ENCODE data around the gene TMTC1. TPM values are rescaled to one million over a fixed set of nuclear protein-coding genes. Genes with fewer than 3 reads are reported as not detected.

Gene TMTC1
- total and polyA plus RNA-seq, 2 donors: 5.4 to 9.3 TPM

GRCh38 chr12:29681370-29681769, 102.4 kb downstream of the TMTC1 start:
- Histone ChIP-seq H3K36me3 (ENCODE audit: control insufficient read depth in 2 of 2, insufficient read depth in 2 of 2, low read length in 1 of 2) (no peaks in the 10 kb centered on the region), H3K27ac (ENCODE audit: low read depth in 1 of 2, low read length in 1 of 2) (no peak overlapping the region), H3K27me3 (ENCODE audit: control insufficient read depth in 2 of 2, insufficient read depth in 1 of 2, low read length in 1 of 2) (no peaks in the 10 kb centered on the region), H3K4me3 (ENCODE audit: low read length in 2 of 2) (no peak overlapping the region), H3K9me3 (ENCODE audit: control insufficient read depth in 2 of 2, insufficient read depth in 1 of 2, low read length in 1 of 2) (no peaks in the 10 kb centered on the region), H3K4me1 (ENCODE audit: control insufficient read depth in 2 of 2, insufficient read depth in 2 of 2, low read length in 2 of 2) (no peaks in the 10 kb centered on the region)
- no peak for DNase-seq (ENCODE audit: low read depth in 6 of 9, low spot score in 9 of 9)
- 92% methylated on average over 1 of the region's 1 CpG for WGBS

DNA sequence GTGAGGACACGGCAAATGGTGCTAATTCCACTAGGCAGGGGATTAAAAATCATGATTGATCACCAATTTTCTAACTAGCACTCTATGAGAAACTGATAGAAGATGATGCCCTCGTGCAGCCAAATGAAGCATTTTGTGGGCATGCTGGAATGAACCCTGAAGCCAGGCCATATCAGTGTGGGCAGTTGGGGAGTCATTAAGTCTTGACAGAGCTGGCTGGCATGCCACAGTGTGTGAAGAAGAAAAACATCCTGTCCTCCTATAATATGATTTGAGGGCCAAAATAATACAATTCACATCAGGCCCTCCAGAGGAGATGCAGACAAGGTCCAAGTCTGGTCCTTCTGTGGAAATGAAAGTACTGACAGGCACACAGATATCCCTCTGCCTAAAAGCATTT, 107.1 kb downstream of the TMTC1 start:
- H3K9me3 ChIP-seq (ENCODE audit: control insufficient read depth in 2 of 2, insufficient read depth in 1 of 2, low read length in 1 of 2): no peaks in the 10 kb centered on the region
- no peak overlapping the region for H3K4me3 ChIP-seq (ENCODE audit: low read length in 2 of 2)
- no peak overlapping the region for H3K27ac ChIP-seq (ENCODE audit: low read depth in 1 of 2, low read length in 1 of 2)
- no peaks in the 10 kb centered on the region for H3K27me3 ChIP-seq (ENCODE audit: control insufficient read depth in 2 of 2, insufficient read depth in 1 of 2, low read length in 1 of 2)
- no peak for DNase-seq (ENCODE audit: low read depth in 6 of 9, low spot score in 9 of 9)
- no peaks in the 10 kb centered on the region for H3K36me3 ChIP-seq (ENCODE audit: control insufficient read depth in 2 of 2, insufficient read depth in 2 of 2, low read length in 1 of 2)
- H3K4me1 ChIP-seq (ENCODE audit: control insufficient read depth in 2 of 2, insufficient read depth in 2 of 2, low read length in 2 of 2): no peaks in the 10 kb centered on the region
- WGBS: 89% methylated on average over 2 of the region's 2 CpGs

GRCh38 chr12:29674463-29674862, 109.3 kb downstream of the TMTC1 start:
- H3K4me3 ChIP-seq (ENCODE audit: low read length in 2 of 2): no peak overlapping the region
- WGBS: 71% methylated on average over 5 of the region's 5 CpGs
- no peak overlapping the region for H3K27ac ChIP-seq (ENCODE audit: low read depth in 1 of 2, low read length in 1 of 2)
- DNase-seq (ENCODE audit: low read depth in 6 of 9, low spot score in 9 of 9): no peak
- H3K27me3 ChIP-seq (ENCODE audit: control insufficient read depth in 2 of 2, insufficient read depth in 1 of 2, low read length in 1 of 2): no peaks in the 10 kb centered on the region
- H3K36me3 ChIP-seq (ENCODE audit: control insufficient read depth in 2 of 2, insufficient read depth in 2 of 2, low read length in 1 of 2): no peaks in the 10 kb centered on the region
- no peaks in the 10 kb centered on the region for H3K9me3 ChIP-seq (ENCODE audit: control insufficient read depth in 2 of 2, insufficient read depth in 1 of 2, low read length in 1 of 2)
- no peaks in the 10 kb centered on the region for H3K4me1 ChIP-seq (ENCODE audit: control insufficient read depth in 2 of 2, insufficient read depth in 2 of 2, low read length in 2 of 2)

DNA sequence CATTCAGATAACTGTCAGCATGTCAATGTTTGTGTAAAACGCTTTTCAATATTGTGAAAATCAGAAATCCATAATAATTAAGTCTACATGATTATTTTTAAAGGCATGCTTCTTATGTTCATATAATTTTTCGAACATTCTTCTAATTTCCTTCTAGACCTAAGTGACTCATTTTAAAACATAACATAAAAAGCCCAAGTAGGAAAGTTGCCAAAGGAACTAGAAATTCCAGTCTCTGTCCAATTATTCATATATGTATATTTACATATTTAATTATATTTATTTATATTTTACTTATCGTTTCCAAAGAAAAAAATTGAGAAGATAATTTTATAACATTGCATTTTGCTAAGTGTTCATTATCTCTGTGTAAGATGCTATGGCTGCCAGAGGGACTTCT, 110.4 kb downstream of the TMTC1 start:
- H3K36me3 ChIP-seq (ENCODE audit: control insufficient read depth in 2 of 2, insufficient read depth in 2 of 2, low read length in 1 of 2): no peaks in the 10 kb centered on the region
- no peak for DNase-seq (ENCODE audit: low read depth in 6 of 9, low spot score in 9 of 9)
- H3K27me3 ChIP-seq (ENCODE audit: control insufficient read depth in 2 of 2, insufficient read depth in 1 of 2, low read length in 1 of 2): no peaks in the 10 kb centered on the region
- no peaks in the 10 kb centered on the region for H3K4me1 ChIP-seq (ENCODE audit: control insufficient read depth in 2 of 2, insufficient read depth in 2 of 2, low read length in 2 of 2)
- H3K9me3 ChIP-seq (ENCODE audit: control insufficient read depth in 2 of 2, insufficient read depth in 1 of 2, low read length in 1 of 2): no peaks in the 10 kb centered on the region
- H3K27ac ChIP-seq (ENCODE audit: low read depth in 1 of 2, low read length in 1 of 2): no peak overlapping the region
- 62% methylated on average over 3 of the region's 3 CpGs for WGBS
- H3K4me3 ChIP-seq (ENCODE audit: low read length in 2 of 2): no peak overlapping the region

- no peaks in the 10 kb centered on the region for H3K4me1 ChIP-seq (ENCODE audit: control insufficient read depth in 2 of 2, insufficient read depth in 2 of 2, low read length in 2 of 2)
- no peak overlapping the region for H3K27ac ChIP-seq (ENCODE audit: low read depth in 1 of 2, low read length in 1 of 2)
- H3K27me3 ChIP-seq (ENCODE audit: control insufficient read depth in 2 of 2, insufficient read depth in 1 of 2, low read length in 1 of 2): no peaks in the 10 kb centered on the region
- no peaks in the 10 kb centered on the region for H3K9me3 ChIP-seq (ENCODE audit: control insufficient read depth in 2 of 2, insufficient read depth in 1 of 2, low read length in 1 of 2)
- no peak for DNase-seq (ENCODE audit: low read depth in 6 of 9, low spot score in 9 of 9)
- no peaks in the 10 kb centered on the region for H3K36me3 ChIP-seq (ENCODE audit: control insufficient read depth in 2 of 2, insufficient read depth in 2 of 2, low read length in 1 of 2)
- H3K4me3 ChIP-seq (ENCODE audit: low read length in 2 of 2): no peak overlapping the region
- WGBS: 69% methylated on average over 4 of the region's 4 CpGs
Measured at GRCh38 chr12:29672580-29672979, 111.2 kb downstream of the TMTC1 start.

- DNase-seq (ENCODE audit: low read depth in 6 of 9, low spot score in 9 of 9): no peak
- no peaks in the 10 kb centered on the region for H3K36me3 ChIP-seq (ENCODE audit: control insufficient read depth in 2 of 2, insufficient read depth in 2 of 2, low read length in 1 of 2)
- no peaks in the 10 kb centered on the region for H3K4me1 ChIP-seq (ENCODE audit: control insufficient read depth in 2 of 2, insufficient read depth in 2 of 2, low read length in 2 of 2)
- no peaks in the 10 kb centered on the region for H3K9me3 ChIP-seq (ENCODE audit: control insufficient read depth in 2 of 2, insufficient read depth in 1 of 2, low read length in 1 of 2)
- 93% methylated on average over 2 of the region's 2 CpGs for whole genome bisulfite sequencing
- no peak overlapping the region for H3K27ac ChIP-seq (ENCODE audit: low read depth in 1 of 2, low read length in 1 of 2)
- no peaks in the 10 kb centered on the region for H3K27me3 ChIP-seq (ENCODE audit: control insufficient read depth in 2 of 2, insufficient read depth in 1 of 2, low read length in 1 of 2)
- H3K4me3 ChIP-seq (ENCODE audit: low read length in 2 of 2): no peak overlapping the region
Measured at GRCh38 chr12:29671742-29672141, 112.0 kb downstream of the TMTC1 start.

GRCh38 chr12:29667011-29667410, 116.7 kb downstream of the TMTC1 start:
- Histone ChIP-seq H3K27me3 (ENCODE audit: control insufficient read depth in 2 of 2, insufficient read depth in 1 of 2, low read length in 1 of 2) (no peaks in the 10 kb centered on the region), H3K9me3 (ENCODE audit: control insufficient read depth in 2 of 2, insufficient read depth in 1 of 2, low read length in 1 of 2) (no peaks in the 10 kb centered on the region), H3K4me3 (ENCODE audit: low read length in 2 of 2) (no peak overlapping the region), H3K27ac (ENCODE audit: low read depth in 1 of 2, low read length in 1 of 2) (no peak overlapping the region), H3K4me1 (ENCODE audit: control insufficient read depth in 2 of 2, insufficient read depth in 2 of 2, low read length in 2 of 2) (no peaks in the 10 kb centered on the region), H3K36me3 (ENCODE audit: control insufficient read depth in 2 of 2, insufficient read depth in 2 of 2, low read length in 1 of 2) (no peaks in the 10 kb centered on the region)
- 72% methylated on average over 2 of the region's 2 CpGs for WGBS
- DNase-seq (ENCODE audit: low read depth in 6 of 9, low spot score in 9 of 9): no peak

GRCh38 chr12:29665107-29665506, 118.6 kb downstream of the TMTC1 start:
- Histone ChIP-seq H3K27ac (ENCODE audit: low read depth in 1 of 2, low read length in 1 of 2) (no peak overlapping the region), H3K36me3 (ENCODE audit: control insufficient read depth in 2 of 2, insufficient read depth in 2 of 2, low read length in 1 of 2) (no peaks in the 10 kb centered on the region), H3K4me3 (ENCODE audit: low read length in 2 of 2) (no peak overlapping the region), H3K4me1 (ENCODE audit: control insufficient read depth in 2 of 2, insufficient read depth in 2 of 2, low read length in 2 of 2) (no peaks in the 10 kb centered on the region), H3K9me3 (ENCODE audit: control insufficient read depth in 2 of 2, insufficient read depth in 1 of 2, low read length in 1 of 2) (no peaks in the 10 kb centered on the region), H3K27me3 (ENCODE audit: control insufficient read depth in 2 of 2, insufficient read depth in 1 of 2, low read length in 1 of 2) (no peaks in the 10 kb centered on the region)
- no peak for DNase-seq (ENCODE audit: low read depth in 6 of 9, low spot score in 9 of 9)
- 78% methylated on average over 5 of the region's 5 CpGs for WGBS

- no peaks in the 10 kb centered on the region for H3K4me1 ChIP-seq (ENCODE audit: control insufficient read depth in 2 of 2, insufficient read depth in 2 of 2, low read length in 2 of 2)
- no peak overlapping the region for H3K4me3 ChIP-seq (ENCODE audit: low read length in 2 of 2)
- no peaks in the 10 kb centered on the region for H3K36me3 ChIP-seq (ENCODE audit: control insufficient read depth in 2 of 2, insufficient read depth in 2 of 2, low read length in 1 of 2)
- WGBS: 79% methylated on average over 9 of the region's 9 CpGs
- H3K9me3 ChIP-seq (ENCODE audit: control insufficient read depth in 2 of 2, insufficient read depth in 1 of 2, low read length in 1 of 2): no peaks in the 10 kb centered on the region
- H3K27me3 ChIP-seq (ENCODE audit: control insufficient read depth in 2 of 2, insufficient read depth in 1 of 2, low read length in 1 of 2): no peaks in the 10 kb centered on the region
- DNase-seq (ENCODE audit: low read depth in 6 of 9, low spot score in 9 of 9): no peak
- H3K27ac ChIP-seq (ENCODE audit: low read depth in 1 of 2, low read length in 1 of 2): no peak overlapping the region
Measured at GRCh38 chr12:29662734-29663323, 120.9 kb downstream of the TMTC1 start.

GRCh38 chr12:29660847-29661246, 122.9 kb downstream of the TMTC1 start:
- DNase-seq (ENCODE audit: low read depth in 6 of 9, low spot score in 9 of 9): no peak
- Histone ChIP-seq H3K27me3 (ENCODE audit: control insufficient read depth in 2 of 2, insufficient read depth in 1 of 2, low read length in 1 of 2) (no peaks in the 10 kb centered on the region), H3K27ac (ENCODE audit: low read depth in 1 of 2, low read length in 1 of 2) (no peak overlapping the region), H3K4me3 (ENCODE audit: low read length in 2 of 2) (no peak overlapping the region), H3K36me3 (ENCODE audit: control insufficient read depth in 2 of 2, insufficient read depth in 2 of 2, low read length in 1 of 2) (no peaks in the 10 kb centered on the region), H3K9me3 (ENCODE audit: control insufficient read depth in 2 of 2, insufficient read depth in 1 of 2, low read length in 1 of 2) (no peaks in the 10 kb centered on the region), H3K4me1 (ENCODE audit: control insufficient read depth in 2 of 2, insufficient read depth in 2 of 2, low read length in 2 of 2) (no peaks in the 10 kb centered on the region)
- 90% methylated on average over 6 of the region's 6 CpGs for WGBS
